ENCODE measurements around the gene SFRP5. TPM values are rescaled to one million over a fixed set of nuclear protein-coding genes. Genes with fewer than 3 reads are reported as not detected.

Gene SFRP5
- total and polyA plus RNA-seq, 2 of the 4 experiments (the other 2 are of a cell fraction), result not detected

DNA sequence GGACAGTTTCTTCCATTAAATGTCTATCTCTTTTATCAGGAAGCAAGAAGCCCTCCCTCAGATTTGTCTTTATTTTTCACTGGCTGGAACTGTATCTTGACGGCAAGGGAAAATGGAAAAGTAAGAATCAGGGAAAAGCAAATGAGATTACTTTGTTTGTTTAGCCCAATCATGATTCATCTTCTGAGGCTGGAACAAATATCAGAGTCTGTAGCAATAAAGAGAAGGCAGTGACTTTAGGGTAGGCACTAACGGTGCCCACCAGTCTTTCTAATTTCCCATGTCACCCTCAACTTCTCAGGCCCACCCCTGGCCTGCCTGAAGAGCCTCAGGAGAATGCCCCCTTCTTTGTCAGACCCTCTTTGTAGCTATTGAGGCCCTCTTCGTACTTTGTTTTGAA lies 41.5 kb upstream of the SFRP5 start:
- Histone ChIP-seq H4K8ac (ENCODE audit: low read depth in 2 of 2, low read length in 2 of 2) (no peak overlapping the region), H2AK5ac (ENCODE audit: low read depth, low read length) (no peak overlapping the region), H3K23ac (ENCODE audit: low read depth, low read length) (no peak overlapping the region), H3K4me2 (ENCODE audit: low read depth, low read length) (no peak overlapping the region), H4K91ac (ENCODE audit: insufficient read depth, low read depth, low read length) (no peak overlapping the region), H3K9me3 (ENCODE audit: control insufficient read depth, insufficient read depth, low read length) (no peaks in the 10 kb centered on the region), H3K9me1 (ENCODE audit: insufficient read depth, low read length) (no peaks in the 10 kb centered on the region), H2BK120ac (ENCODE audit: low read depth, low read length) (no peak overlapping the region), H3K4me1 (ENCODE audit: control insufficient read depth, insufficient read depth, low read length) (no peaks in the 10 kb centered on the region; the same call in 1 of the 2 replicates), H3K27ac (ENCODE audit: insufficient read depth, low read length) (no peak overlapping the region), H4K20me1 (ENCODE audit: insufficient read depth, low read length) (no peaks in the 10 kb centered on the region), H3K4ac (ENCODE audit: low read depth, low read length) (no peak overlapping the region), H4K5ac (ENCODE audit: low read depth, low read length) (no peak overlapping the region), H3K27me3 (ENCODE audit: control insufficient read depth, insufficient read depth, low read length) (peaks cover 45% of the 10 kb centered on the region), H3K79me1 (ENCODE audit: low read depth in 1 of 2, low read length in 2 of 2) (no peaks in the 10 kb centered on the region), H2BK5ac (ENCODE audit: low read depth, low read length, poor library complexity, severe bottlenecking) (no peak overlapping the region), H2AK9ac (replicated peaks; ENCODE audit: low read depth, low read length, poor library complexity) (no peak overlapping the region), H3K9ac (ENCODE audit: low read depth, low read length) (no peak overlapping the region), H3K14ac (replicated peaks; ENCODE audit: low read depth, low read length) (no peak overlapping the region), H3K18ac (ENCODE audit: low read depth, low read length) (no peak overlapping the region), H3K4me3 (ENCODE audit: insufficient read depth, low read depth, low read length) (no peak overlapping the region), H2BK15ac (ENCODE audit: low read depth, low read length) (no peak overlapping the region), H3K56ac (ENCODE audit: extremely low read depth, insufficient read depth, low read length) (no peak overlapping the region), H2BK20ac (ENCODE audit: low read depth, low read length) (no peak overlapping the region), H3K36me3 (ENCODE audit: control insufficient read depth, insufficient read depth, low read length) (no peaks in the 10 kb centered on the region), H2AFZ (replicated peaks; ENCODE audit: low read length, poor library complexity) (no peak overlapping the region)
- 0% methylated on average over 1 of the region's 3 CpGs; no CpG with 5 or more reads in 1 of the 2 experiments for WGBS, 2 experiments (ENCODE audit: extremely low coverage in 2 of 2, insufficient read length in 1 of 2)
- no TSS peak for BruUV-seq (replicated peaks)
- no peak for TF ChIP-seq CTCF (conservative IDR thresholded peaks at IDR 0.05; ENCODE audit: low read depth, low read length)
- TF ChIP-seq, protein P1, sequence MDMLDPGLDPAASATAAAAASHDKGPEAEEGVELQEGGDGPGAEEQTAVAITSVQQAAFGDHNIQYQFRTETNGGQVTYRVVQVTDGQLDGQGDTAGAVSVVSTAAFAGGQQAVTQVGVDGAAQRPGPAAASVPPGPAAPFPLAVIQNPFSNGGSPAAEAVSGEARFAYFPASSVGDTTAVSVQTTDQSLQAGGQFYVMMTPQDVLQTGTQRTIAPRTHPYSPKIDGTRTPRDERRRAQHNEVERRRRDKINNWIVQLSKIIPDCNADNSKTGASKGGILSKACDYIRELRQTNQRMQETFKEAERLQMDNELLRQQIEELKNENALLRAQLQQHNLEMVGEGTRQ (IDR thresholded peaks at IDR 0.05; ENCODE audit: low read depth, low read length), result no peak
- TF ChIP-seq SMC3 (IDR thresholded peaks at IDR 0.05; ENCODE audit: low read depth, low read length), result no peak
- TF ChIP-seq FOS (IDR thresholded peaks at IDR 0.05; ENCODE audit: low read depth, low read length), result no peak
- no peak for TF ChIP-seq MXI1 (IDR thresholded peaks at IDR 0.05; ENCODE audit: borderline replicate concordance, low read depth, low read length)
- no peak for TF ChIP-seq POLR2A (IDR thresholded peaks at IDR 0.05; ENCODE audit: low read depth, low read length)
- TF ChIP-seq CEBPB (IDR thresholded peaks at IDR 0.05; ENCODE audit: low read depth, low read length), result no peak
- no peak for TF ChIP-seq BHLHE40 (IDR thresholded peaks at IDR 0.05; ENCODE audit: low read depth, low read length)
- TF ChIP-seq CHD1 (IDR thresholded peaks at IDR 0.05; ENCODE audit: low read depth, low read length), result no peak
- TF ChIP-seq, protein P2, sequence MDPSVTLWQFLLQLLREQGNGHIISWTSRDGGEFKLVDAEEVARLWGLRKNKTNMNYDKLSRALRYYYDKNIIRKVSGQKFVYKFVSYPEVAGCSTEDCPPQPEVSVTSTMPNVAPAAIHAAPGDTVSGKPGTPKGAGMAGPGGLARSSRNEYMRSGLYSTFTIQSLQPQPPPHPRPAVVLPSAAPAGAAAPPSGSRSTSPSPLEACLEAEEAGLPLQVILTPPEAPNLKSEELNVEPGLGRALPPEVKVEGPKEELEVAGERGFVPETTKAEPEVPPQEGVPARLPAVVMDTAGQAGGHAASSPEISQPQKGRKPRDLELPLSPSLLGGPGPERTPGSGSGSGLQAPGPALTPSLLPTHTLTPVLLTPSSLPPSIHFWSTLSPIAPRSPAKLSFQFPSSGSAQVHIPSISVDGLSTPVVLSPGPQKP (IDR thresholded peaks at IDR 0.05; ENCODE audit: borderline replicate concordance, low read depth, low read length), result no peak
- TF ChIP-seq MAFK (IDR thresholded peaks at IDR 0.05; ENCODE audit: low read depth, low read length), result no peak
- no peak for TF ChIP-seq RAD21 (IDR thresholded peaks at IDR 0.05; ENCODE audit: low read length)
- TF ChIP-seq MAZ (IDR thresholded peaks at IDR 0.05; ENCODE audit: borderline replicate concordance, low read depth, low read length), result no peak
- DNase-seq (no peak), ATAC-seq (ENCODE audit: low read depth) (no peak)
- dilution Hi-C loops (cut with HindIII; ENCODE audit: low sequenced_read_pairs, unreplicated experiment) (no loop called here), in situ Hi-C loops (cut with MboI; ENCODE audit: low sequenced_read_pairs) (no loop called here), intact Hi-C loops (cut with micrococcal nuclease) (no loop called here)
- CTCF ChIA-PET, result no interaction called here
- POLR2A ChIA-PET (ENCODE audit: unreplicated experiment), result interaction anchor here (0.7 kb wide), 1 partner anchor 12 kb away, joined by 8 read pairs; no protein-coding TSS in a partner anchor

All from IMR-90 (cell line).